H4 (cell line): Measurements from ENCODE around the gene FCMR. TPM values are rescaled to one million over a fixed set of nuclear protein-coding genes. Genes with fewer than 3 reads are reported as not detected.

Experiments used
- DNase-seq: peaks from one replicate; pipeline ENCODE4 v3.0.0-alpha.2; 2015; ENCODE audit warnings: low spot score
- total RNA-seq: library from RNA; depleted of rRNA; stranded (reverse); fragments of >200 nt; shearing (Covaris generic); gene quantifications from 2 replicates; pipeline ENCODE4 v1.2.3, GENCODE V29; 2014

The FCMR gene
- total RNA-seq, 1 experiment from 2014 or later, result 0.12 TPM

- no peak for DNase-seq
These were observed 1.5 kb upstream of the FCMR start for GRCh38 chr1:206923009-206923960.

- no peak for DNase-seq
These were observed 783 bp upstream of the FCMR start for GRCh38 chr1:206922524-206922923.

- DNase-seq, result no peak
These were observed 3.7 kb downstream of the FCMR start for GRCh38 chr1:206918076-206918475.

- DNase-seq, result no peak
These were observed 5.6 kb downstream of the FCMR start for GRCh38 chr1:206916000-206916709.

- DNase-seq, result no peak
These were observed 6.6 kb downstream of the FCMR start for GRCh38 chr1:206915030-206915735.

- no peak for DNase-seq
These were observed 7.8 kb downstream of the FCMR start for GRCh38 chr1:206913766-206914537.

GRCh38 chr1:206912445-206913095 lies 9.2 kb downstream of the FCMR start:
- peak; percentile 74 for DNase-seq

GRCh38 chr1:206911064-206911663 lies 10.6 kb downstream of the FCMR start:
- DNase-seq, result peak; percentile 33

GRCh38 chr1:206909883-206910318 lies 11.8 kb downstream of the FCMR start:
- no peak for DNase-seq

GRCh38 chr1:206909161-206909882 lies 12.4 kb downstream of the FCMR start:
- DNase-seq, result peak; percentile 29

GRCh38 chr1:206908038-206908437 lies 13.7 kb downstream of the FCMR start:
- DNase-seq, result no peak

- DNase-seq, result no peak
These were observed 14.3 kb downstream of the FCMR start for GRCh38 chr1:206907304-206907991.

GRCh38 chr1:206905295-206906164 lies 16.2 kb downstream of the FCMR start:
- DNase-seq, result peak; percentile 69

- no peak for DNase-seq
These were observed 17.2 kb downstream of the FCMR start for GRCh38 chr1:206904423-206905142.

GRCh38 chr1:206903687-206904086 lies 18.1 kb downstream of the FCMR start:
- DNase-seq, result no peak

GRCh38 chr1:206902702-206903101 lies 19.0 kb downstream of the FCMR start:
- no peak for DNase-seq

- no peak for DNase-seq
These were observed 19.8 kb downstream of the FCMR start for GRCh38 chr1:206901944-206902343.
